HG03571 (cell line): ENCODE results near the gene A1CF.
"Not testable (repeated sequence)": the region's sequence is repeated elsewhere in the genome, so short reads cannot be mapped to it uniquely, and the experiment has no call there.

Source experiments
- ATAC-seq: cut with Tn5 transposase; IDR thresholded peaks from one replicate; pipeline ENCODE4 v1.9.1; 2021; ENCODE audit not compliant: unreplicated experiment

A1CF gene

DNA sequence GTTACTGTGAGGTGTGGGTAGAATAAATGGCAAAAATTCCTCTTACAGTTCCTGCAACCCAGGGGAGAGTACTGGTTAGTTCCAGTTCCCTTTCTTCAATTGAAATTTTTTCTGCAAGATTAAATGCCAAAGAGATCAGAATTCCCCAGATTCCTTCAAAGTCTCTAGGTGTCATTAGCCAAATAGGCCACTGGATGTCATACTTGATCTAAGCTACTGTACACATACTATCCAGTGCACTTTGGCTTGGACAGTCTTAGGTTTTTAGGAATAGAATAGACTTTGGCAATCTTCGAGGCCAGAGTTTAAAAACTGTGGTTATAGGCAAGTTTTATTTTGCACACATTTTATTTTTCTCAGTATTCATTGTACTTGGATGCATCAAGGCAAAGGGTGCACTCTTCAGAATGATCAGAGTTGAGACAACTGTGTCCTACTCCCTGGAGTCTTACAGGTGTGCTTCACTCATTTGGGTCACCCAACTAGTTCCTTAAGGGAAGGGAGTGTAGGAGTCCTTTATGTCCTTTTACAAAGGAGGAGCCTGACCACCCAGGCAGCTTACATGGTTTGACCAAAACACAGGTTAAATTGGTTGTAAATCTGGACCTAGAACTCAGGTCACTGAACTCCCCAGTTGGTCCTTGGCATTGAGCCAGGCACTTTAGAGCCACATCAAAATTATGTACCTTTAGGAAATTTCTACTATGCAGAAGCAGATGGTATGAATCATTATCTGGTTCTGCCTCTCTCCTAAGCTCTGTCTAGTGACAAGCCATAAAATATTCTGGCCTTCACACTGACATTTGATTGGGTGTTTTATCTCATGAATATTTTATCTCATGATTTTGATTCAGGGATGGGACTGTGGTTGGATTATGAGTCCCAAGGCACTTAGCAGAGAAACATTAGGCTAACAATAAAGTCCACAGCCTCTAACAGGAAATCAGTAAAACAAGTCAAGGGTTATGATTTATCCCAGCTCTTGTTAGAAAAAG, 96.2 kb downstream of the A1CF start:
- ATAC-seq, result no peak

DNA sequence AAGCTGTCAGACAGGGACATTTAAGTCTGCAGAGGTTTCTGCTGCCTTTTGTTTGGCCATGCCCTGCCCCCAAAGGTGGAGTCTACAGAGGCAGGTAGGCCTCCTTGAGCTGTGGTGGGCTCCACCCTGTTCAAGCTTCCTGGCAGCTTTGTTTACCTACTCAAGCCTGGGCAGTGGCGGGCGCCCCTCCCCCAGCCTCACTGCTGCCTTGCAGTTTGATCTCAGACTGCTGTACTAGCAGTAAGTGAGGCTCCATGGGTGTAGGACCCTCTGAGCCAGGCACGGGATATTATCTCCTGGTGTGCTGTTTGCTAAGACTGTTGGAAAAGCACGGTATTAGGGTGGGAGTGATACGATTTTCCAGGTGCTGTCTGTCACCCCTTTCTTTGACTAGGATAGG, 97.5 kb downstream of the A1CF start:
- not testable (repeated sequence) for ATAC-seq

DNA sequence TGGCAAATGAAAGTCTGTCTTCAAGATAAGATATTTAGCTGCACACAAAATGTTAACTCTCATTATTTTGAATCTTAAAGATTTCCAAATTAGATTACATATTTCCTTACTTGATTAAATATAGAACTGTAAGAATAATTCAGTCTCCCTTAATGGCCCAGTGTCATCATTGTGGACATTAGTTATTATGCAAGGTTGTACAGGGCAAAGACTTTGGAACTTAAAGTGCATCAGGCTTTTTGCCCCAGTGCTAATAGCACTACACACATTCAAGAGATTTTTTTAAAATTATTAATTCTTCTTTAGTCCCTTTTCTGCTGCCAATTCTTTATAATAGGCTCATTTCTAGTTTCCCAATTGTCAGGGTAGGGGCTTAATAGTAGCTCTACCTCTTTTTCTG, 103.4 kb downstream of the A1CF start:
- not testable (repeated sequence) for ATAC-seq

DNA sequence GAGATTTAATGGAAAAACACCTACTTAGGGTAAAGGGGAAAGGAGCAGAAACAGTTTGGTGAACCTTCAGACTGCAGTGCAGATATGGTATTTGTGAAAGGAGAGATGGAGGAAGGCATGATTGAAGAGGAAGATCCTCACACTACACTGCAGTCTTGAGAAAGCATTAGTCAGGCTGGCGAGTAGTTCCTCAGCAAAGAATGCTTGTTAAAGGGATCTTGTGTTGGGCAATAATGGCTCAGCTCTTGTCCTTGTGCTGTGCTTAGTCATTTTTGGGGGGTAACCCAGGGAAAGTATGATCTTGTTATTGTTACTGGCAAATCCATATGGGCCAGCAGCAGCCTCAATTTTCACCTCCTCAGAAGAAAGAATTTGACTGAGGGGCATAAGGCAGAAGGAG, 105.4 kb downstream of the A1CF start:
- not testable (repeated sequence) for ATAC-seq

DNA sequence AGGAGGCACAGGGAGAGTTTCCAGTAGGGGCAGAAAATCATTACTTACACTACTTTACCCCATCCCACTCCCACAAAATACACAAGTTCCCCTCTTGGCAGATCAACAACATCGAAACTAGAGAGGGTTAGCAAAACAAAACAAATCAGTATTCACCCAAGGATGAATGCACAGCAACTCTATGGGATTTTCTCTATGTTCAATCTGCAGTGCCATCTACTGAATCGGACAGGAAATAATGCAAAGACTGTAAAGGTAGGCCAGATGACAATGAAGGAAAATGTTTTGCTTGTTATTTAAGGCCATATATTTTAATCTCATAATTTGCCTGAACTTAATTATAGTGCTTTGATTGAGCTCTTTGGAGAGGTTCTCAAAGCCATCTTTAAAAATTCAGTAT, 110.6 kb downstream of the A1CF start:
- ATAC-seq, result not testable (repeated sequence)

DNA sequence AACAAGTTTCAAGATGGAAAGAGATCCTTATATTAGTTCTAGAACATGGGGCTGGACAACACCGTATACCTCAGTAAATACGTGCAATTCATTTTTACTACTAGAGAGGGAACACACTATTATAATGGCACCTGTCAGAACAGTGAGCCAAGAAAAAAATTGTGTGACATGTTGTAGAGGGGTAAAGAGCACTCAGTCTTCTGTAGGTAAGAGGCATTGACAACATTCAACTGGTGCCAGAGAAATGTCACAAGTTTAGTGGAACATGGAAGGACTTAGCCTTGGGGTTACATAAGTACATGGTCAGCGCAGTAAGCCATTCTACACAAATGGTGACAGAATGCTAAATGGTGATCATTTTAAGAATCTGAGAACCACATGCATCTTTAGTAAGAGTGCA, 113.4 kb downstream of the A1CF start:
- not testable (repeated sequence) for ATAC-seq

DNA sequence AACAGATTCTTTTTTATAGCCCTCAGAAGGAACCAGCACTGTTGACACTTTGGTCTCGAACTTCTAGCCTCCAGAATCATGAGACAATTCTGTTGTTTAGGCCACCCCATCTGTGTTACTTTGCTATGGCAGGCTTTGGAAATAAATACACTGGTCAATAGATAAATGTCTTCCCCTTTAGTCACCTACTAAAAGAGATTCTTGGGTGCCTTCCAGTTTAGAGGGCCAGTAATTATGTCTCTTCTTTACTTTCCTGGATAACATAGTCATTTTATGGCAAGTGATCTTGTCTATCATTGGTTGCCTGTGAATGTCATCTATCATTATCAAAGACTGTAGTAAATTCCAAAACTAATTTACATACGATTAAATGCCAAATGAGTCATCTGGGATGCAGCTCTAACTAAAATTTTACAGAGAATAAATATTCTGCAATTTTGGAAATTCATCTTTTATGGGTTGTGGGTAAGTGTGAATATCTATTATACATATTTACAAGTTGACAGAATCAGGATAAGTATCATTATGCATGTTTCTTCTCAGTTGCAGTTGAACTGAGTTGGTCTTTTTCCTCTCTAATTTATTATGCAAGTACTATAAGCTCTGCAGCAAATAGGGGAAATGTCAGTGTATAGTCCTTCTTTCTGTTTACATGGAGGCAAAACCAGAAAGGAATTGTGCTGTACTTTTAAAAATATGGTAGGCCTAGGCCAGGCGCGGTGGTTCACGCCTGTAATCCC, 118.5 kb downstream of the A1CF start:
- ATAC-seq, result not testable (repeated sequence)
